ENCODE data around the gene BID.

GRCh38 chr22:17781319-17782031 is 7.2 kb upstream of the BID start:
- TF ChIP-seq CTCF (IDR thresholded peaks at IDR 0.05) = no peak
- TF ChIP-seq POLR2A (IDR thresholded peaks at IDR 0.05) = no peak
- TF ChIP-seq POLR2AphosphoS5 (IDR thresholded peaks at IDR 0.05) = no peak

Measured in suprapubic skin (tissue), 4 donors.